RWPE2 (cell line): ENCODE results near the gene PRLR.

Source experiments
- ATAC-seq: fragments of 200-7000 bp; cut with Tn5 transposase; 3 replicates; pipeline ENCODE4 v1.9.1; 2021; ENCODE audit warnings: low read depth
- DNase-seq: peaks from one replicate; pipeline ENCODE4 v3.0.0-alpha.2; 2020; ENCODE audit warnings: low spot score
- H3K27ac ChIP-seq: fragments of 450-650 bp; 2 replicates; pipeline ENCODE4 v1.5.1; 2017; ENCODE audit warnings: mild to moderate bottlenecking; ENCODE audit not compliant: poor library complexity, severe bottlenecking
- H3K27me3 ChIP-seq: fragments of 250-450 bp; sonication (Bioruptor Pico); 2 replicates; pipeline ENCODE4 v1.5.1; 2021; ENCODE audit warnings: mild to moderate bottlenecking, moderate library complexity; ENCODE audit not compliant: insufficient read depth, poor library complexity, severe bottlenecking
- H3K36me3 ChIP-seq: fragments of 250-450 bp; sonication (Bioruptor Pico); 2 replicates; pipeline ENCODE4 v1.5.1; 2020; ENCODE audit warnings: low read depth, mild to moderate bottlenecking, moderate library complexity
- H3K4me1 ChIP-seq: fragments of 250-450 bp; sonication (Bioruptor Pico); 2 replicates; pipeline ENCODE4 v1.5.1; 2021; ENCODE audit warnings: mild to moderate bottlenecking, moderate library complexity; ENCODE audit not compliant: insufficient read depth, poor library complexity, severe bottlenecking
- H3K4me3 ChIP-seq: fragments of 250-450 bp; sonication (Bioruptor Pico); 2 replicates; pipeline ENCODE4 v1.5.1; 2021; ENCODE audit warnings: mild to moderate bottlenecking, moderate library complexity; ENCODE audit not compliant: severe bottlenecking
- H3K9me3 ChIP-seq: fragments of 250-450 bp; sonication (Bioruptor Pico); 2 replicates; pipeline ENCODE4 v1.5.1; 2021; ENCODE audit warnings: mild to moderate bottlenecking, moderate library complexity; ENCODE audit not compliant: severe bottlenecking
- TF ChIP-seq, protein P1 (sequence below): fragments of 450-650 bp; IDR thresholded peaks from one replicate; pipeline ENCODE4 v1.5.1; 2017; ENCODE audit warnings: mild to moderate bottlenecking, moderate library complexity; ENCODE audit not compliant: poor library complexity, severe bottlenecking

PRLR gene

DNA sequence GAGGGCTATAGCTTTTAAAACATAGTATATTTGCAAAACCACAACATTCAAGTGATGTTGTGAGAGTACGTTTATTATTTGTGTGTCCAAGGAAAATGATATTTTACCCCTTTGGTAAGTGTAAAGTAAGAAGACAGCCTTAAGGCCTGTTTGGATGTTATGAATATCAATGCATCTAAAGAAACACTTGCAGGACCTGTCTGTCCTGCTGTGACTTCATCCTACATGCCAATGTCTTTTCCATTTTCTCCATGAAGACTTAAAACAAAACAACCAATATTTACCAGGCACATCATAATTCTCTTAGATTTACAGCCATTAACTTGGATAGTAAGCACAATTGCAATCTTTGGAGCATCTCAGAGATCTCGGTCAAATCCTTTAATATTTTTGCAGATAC is 29.0 kb downstream of the PRLR start:
- H3K36me3 ChIP-seq: no peaks in the 10 kb centered on the region
- ATAC-seq: no peak
- TF ChIP-seq, protein P1, sequence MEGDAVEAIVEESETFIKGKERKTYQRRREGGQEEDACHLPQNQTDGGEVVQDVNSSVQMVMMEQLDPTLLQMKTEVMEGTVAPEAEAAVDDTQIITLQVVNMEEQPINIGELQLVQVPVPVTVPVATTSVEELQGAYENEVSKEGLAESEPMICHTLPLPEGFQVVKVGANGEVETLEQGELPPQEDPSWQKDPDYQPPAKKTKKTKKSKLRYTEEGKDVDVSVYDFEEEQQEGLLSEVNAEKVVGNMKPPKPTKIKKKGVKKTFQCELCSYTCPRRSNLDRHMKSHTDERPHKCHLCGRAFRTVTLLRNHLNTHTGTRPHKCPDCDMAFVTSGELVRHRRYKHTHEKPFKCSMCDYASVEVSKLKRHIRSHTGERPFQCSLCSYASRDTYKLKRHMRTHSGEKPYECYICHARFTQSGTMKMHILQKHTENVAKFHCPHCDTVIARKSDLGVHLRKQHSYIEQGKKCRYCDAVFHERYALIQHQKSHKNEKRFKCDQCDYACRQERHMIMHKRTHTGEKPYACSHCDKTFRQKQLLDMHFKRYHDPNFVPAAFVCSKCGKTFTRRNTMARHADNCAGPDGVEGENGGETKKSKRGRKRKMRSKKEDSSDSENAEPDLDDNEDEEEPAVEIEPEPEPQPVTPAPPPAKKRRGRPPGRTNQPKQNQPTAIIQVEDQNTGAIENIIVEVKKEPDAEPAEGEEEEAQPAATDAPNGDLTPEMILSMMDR: no peak
- peaks cover 14% of the 10 kb centered on the region for H3K27me3 ChIP-seq
- no peaks in the 10 kb centered on the region for H3K9me3 ChIP-seq
- H3K27ac ChIP-seq: no peak overlapping the region
- no peaks in the 10 kb centered on the region for H3K4me1 ChIP-seq
- DNase-seq: no peak
- no peak overlapping the region for H3K4me3 ChIP-seq

DNA sequence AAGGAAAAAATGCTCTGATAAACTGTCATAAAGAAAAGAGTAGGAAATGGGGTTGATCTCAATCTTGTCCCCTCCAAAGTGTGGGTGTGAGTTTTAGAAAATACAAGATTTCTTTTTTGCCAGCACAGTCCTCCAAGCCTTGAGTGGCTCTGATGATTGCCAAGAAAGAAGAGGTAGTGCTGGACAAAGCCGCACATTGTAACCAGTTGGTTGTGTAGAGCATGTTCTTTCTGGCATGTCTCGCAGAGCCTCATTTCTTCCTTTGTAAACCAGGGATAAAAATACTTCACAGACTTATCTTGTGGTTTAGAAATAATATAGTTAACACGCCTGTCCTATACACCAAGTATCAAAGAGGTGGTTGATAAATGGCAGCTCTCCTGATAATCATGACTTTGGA is 30.4 kb downstream of the PRLR start:
- no peak overlapping the region for H3K27ac ChIP-seq
- no peak overlapping the region for H3K4me3 ChIP-seq
- H3K9me3 ChIP-seq: no peaks in the 10 kb centered on the region
- peaks cover 9% of the 10 kb centered on the region for H3K27me3 ChIP-seq
- no peak for DNase-seq
- H3K4me1 ChIP-seq: no peaks in the 10 kb centered on the region
- H3K36me3 ChIP-seq: no peaks in the 10 kb centered on the region
- no peak for ATAC-seq
- TF ChIP-seq, protein P1: no peak

DNA sequence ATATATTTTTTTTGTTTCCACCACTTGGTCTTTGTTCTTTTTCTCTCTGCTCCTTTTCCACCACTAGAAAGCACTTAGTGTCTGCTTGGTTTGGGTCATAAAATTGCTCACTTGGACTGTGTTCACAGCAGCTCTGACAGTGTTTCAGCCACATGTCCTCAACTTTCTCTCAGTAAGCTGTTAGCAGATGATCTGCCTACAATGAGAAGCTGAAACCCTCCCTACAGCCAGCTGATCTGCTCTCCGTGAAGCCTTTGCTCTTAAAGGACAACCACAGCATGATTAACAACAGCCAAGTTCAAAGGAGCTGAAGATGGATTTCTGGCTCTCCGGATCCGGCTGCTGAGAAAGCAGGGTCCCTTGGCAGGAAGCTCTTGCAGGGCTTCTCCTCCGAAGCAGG is 31.6 kb downstream of the PRLR start:
- Histone ChIP-seq H3K4me3 (no peak overlapping the region), H3K4me1 (no peaks in the 10 kb centered on the region), H3K27me3 (peaks cover 7% of the 10 kb centered on the region), H3K36me3 (no peaks in the 10 kb centered on the region), H3K9me3 (no peaks in the 10 kb centered on the region), H3K27ac (no peak overlapping the region)
- ATAC-seq (no peak), DNase-seq (no peak)
- TF ChIP-seq, protein P1: no peak

DNA sequence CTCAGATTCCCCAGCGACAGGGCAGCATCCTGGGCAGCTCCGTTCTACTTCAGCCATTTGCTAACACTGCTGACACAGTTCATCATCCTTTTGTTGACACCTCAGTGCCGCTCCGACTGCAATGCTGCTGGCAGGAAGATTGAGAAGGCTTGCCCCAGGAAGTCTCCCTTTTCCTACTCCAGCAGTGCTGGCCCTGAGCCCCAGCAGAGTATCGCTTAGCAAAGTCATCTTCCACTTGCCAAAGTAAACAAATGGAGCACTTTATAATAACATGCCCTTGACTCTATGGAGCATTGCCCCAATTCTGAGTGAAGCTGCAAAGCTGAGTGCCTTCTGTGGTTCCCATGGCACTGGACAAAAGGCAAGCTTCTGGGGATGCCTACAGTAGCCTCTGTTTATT is 32.2 kb downstream of the PRLR start:
- Histone ChIP-seq H3K36me3 (no peaks in the 10 kb centered on the region), H3K9me3 (no peaks in the 10 kb centered on the region), H3K4me1 (no peaks in the 10 kb centered on the region), H3K4me3 (no peak overlapping the region), H3K27me3 (peaks cover 10% of the 10 kb centered on the region), H3K27ac (no peak overlapping the region)
- TF ChIP-seq, protein P1: no peak
- ATAC-seq: peak; percentile 53
- DNase-seq: no peak

DNA sequence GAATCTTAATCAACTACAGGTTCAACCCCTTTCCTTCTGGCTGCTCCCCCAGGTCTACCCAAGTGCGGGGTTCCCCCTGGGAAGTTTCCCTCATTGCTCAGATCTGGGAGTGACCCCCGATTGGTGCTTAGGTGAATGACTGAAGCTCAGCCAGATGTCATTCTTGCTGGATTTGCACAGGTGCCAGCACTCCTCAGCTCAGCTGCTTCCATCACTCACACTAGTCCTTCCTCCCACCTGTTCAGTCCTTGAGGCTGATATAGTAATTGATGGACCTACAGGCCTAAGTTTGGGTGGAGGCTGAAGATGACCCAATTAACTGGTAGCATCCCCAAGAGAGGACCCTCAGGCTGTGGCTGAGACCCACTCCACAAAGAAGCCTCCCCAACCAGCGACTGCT is 32.9 kb downstream of the PRLR start:
- Histone ChIP-seq H3K27me3 (peaks cover 10% of the 10 kb centered on the region), H3K27ac (no peak overlapping the region), H3K4me1 (no peaks in the 10 kb centered on the region)

More for the DNA sequence above, 32.9 kb downstream of the PRLR start:
- TF ChIP-seq, protein P1: no peak
- no peak for DNase-seq
- ATAC-seq: no peak
- no peaks in the 10 kb centered on the region for H3K36me3 ChIP-seq
- H3K9me3 ChIP-seq: no peaks in the 10 kb centered on the region
- H3K4me3 ChIP-seq: no peak overlapping the region
